ENCODE data around the gene PDZRN3. TPM values are rescaled to one million over a fixed set of nuclear protein-coding genes. Genes with fewer than 3 reads are reported as not detected.

Gene PDZRN3
- total RNA-seq, 1 experiment from 2014 or later = 1.4 TPM

DNA sequence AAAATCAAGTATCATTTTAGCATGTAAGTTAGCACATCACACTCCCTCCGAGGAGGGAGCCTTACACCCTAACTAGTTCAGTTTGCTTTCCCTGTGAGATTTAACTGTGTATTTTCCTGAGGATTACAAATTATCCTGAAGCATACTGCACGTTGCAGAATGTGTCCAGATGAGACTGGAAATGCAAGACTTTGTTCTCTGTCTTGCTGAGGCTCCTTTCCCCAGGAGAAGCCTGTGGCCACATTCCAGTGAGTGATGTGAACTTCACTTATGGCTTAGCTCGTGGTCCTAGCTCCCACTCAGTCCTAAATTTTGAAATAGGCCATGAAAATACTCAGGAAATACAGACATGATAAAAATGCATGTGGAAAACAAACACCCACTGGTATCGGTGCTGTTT lies 23.7 kb downstream of the PDZRN3 start:
- DNase-seq (ENCODE audit: low read depth) = no peak
- in situ Hi-C loops (cut with HindIII; ENCODE audit: low pct_unique_long_range_greater_than_20kb, low sequenced_read_pairs) = no loop called here

DNA sequence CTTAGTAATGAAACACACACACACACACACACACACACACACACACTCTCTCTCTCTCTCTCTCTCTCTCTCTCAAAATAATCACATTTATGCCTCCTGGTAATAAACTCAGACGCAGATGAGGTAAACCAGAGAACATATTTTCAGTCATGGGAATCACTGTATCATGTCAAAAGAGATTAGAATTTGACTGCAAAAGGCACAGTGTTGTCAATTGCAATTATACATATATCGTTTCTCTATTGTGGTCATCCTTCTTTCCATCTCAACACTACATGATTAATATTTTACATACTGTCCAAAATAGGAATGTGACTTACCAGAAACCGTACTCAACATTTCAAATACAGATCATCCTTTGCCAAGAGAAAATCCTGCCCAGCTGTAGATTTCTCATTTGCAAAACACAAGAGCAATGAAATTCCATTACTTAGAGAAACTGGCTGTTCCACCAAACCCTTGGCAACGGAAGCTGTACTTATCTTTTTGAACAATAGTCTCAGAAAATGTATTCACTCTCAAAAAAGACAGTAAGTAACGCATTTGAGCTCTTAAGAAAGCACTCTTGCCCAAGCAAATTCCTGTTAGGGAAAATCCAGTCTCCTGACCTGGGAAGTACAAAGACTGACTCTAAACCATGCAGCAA lies 24.3 kb downstream of the PDZRN3 start:
- DNase-seq (ENCODE audit: low read depth) = no peak
- in situ Hi-C loops (cut with HindIII; ENCODE audit: low pct_unique_long_range_greater_than_20kb, low sequenced_read_pairs) = no loop called here

DNA sequence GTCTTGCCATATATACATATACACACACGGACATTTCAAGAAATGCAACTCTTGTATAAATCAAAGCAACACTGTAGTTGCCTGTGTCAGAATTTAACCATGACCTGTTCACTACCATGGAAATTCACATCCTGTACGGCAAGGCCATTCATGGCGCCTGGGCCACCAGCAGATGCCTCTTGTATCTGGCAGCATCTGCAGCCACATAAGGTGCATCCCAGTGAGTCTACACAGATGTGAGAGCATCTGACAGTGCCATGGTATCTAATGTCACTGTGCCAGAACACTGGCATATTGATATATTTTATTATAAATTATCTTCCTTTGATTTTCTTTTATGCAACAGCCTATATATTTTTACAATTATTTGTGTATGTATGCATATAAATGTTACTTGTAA lies 25.1 kb downstream of the PDZRN3 start:
- DNase-seq (ENCODE audit: low read depth) = no peak
- in situ Hi-C loops (cut with HindIII; ENCODE audit: low pct_unique_long_range_greater_than_20kb, low sequenced_read_pairs) = no loop called here

DNA sequence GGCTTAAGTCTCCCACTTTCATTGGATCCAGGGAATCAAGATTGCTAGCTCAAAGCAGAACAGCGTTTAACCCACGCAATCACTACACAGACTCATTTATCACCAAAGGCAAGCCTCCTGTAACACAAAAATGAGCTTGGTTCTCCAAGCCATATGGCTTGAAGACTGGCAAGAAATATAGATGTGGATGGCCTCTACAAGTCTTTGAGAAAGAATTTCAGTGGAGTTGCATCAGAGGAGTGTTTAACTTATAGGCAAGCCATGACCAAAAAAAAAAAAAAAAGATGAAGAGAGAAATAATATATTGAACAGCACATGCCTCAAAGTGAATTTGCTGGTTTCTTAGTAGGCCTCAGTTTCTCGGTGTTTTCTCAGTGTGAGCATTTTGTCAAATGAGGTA lies 27.3 kb downstream of the PDZRN3 start:
- in situ Hi-C loops (cut with HindIII; ENCODE audit: low pct_unique_long_range_greater_than_20kb, low sequenced_read_pairs) = no loop called here

DNA sequence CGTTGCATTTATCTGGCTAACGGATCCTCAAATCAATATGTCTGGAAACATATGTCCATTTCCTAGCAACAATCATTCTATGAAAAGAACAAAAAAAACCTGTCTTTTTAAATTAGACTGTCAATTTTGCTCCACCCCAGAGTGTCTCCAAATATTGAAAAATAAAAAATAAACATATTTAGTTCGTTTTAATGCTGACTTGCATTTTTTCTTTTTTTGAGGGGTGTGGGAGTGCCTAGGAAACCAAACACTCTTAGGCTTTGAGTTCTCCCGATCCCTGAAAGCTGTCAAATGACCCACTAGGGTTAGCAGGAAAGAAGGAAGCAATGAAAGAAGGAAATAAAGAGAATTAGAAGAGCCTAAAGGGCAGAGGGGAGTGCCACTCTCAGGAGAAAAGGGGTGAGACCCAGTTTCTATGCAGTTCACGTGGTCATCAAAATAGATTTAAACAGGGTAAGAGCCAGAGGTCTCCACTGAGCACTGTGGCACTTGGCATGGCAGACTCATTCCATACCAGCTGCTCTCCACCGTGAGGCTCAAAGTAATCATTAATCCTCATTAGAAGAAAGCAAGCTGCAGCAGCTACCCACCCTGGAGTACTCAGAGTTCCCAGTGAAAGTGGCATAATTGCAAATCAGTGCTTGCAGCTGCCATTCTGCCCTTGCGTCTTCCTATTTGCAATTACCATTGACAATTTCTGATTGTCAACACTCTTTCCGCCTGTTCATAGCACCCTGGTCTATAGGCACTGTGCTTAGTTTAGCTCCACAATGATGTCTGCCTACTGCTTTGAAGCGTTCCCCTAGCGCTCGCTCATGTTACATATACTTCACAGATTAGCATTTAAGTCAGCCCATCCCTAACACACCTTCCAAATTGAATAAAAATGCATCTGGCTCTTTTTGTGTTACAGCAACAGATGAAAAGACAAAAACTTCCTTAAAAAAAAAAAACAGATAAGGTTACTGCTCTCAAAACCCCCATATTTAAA lies 32.3 kb downstream of the PDZRN3 start:
- DNase-seq (ENCODE audit: low read depth) = peak; percentile 16
- in situ Hi-C loops (cut with HindIII; ENCODE audit: low pct_unique_long_range_greater_than_20kb, low sequenced_read_pairs) = no loop called here

More for the DNA sequence above, 27.3 kb downstream of the PDZRN3 start:
- no peak for DNase-seq (ENCODE audit: low read depth)

DNA sequence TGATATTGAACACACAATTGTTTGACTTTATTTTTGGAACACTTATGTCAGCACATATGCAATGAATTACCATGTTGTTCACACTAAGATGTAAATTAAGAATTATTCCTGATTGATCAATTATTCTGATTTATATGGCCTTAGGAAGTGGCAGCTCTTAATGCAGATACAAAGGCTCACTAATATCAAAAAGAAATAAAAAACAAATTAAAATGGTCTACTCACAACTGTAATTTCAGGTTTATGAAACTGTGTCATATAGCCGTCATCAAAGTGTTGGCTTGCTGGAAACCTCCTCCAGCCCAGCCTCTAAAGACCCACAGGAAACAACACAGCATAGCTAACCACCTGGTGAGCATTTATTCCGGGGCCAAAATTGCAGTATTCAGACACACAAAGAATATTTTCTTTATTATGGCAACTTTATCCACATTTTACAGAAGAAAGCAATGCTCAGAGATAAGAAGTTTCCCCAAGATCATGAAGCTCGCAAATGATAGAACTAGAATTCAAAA lies 33.4 kb downstream of the PDZRN3 start:
- no peak for DNase-seq (ENCODE audit: low read depth)
- in situ Hi-C loops (cut with HindIII; ENCODE audit: low pct_unique_long_range_greater_than_20kb, low sequenced_read_pairs) = no loop called here

DNA sequence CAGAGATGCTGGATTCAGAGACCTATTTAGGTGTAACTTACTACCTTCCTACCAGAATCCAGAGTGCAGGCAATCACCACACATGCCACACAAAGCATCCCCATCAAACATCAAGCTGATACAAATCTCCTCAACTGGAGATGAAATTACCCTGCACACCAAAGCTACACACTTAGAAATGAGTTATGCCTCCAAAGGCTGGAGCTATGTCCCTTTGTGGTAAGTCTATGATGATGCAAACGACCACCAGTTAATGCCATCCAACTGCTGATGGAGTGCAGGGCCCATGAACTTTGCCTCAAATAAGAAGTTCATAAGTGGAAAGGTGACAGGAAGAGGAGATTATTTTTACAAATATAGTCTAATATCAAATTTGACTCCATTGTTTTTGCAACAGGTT lies 38.1 kb downstream of the PDZRN3 start:
- no peak for DNase-seq (ENCODE audit: low read depth)
- in situ Hi-C loops (cut with HindIII; ENCODE audit: low pct_unique_long_range_greater_than_20kb, low sequenced_read_pairs) = no loop called here

DNA sequence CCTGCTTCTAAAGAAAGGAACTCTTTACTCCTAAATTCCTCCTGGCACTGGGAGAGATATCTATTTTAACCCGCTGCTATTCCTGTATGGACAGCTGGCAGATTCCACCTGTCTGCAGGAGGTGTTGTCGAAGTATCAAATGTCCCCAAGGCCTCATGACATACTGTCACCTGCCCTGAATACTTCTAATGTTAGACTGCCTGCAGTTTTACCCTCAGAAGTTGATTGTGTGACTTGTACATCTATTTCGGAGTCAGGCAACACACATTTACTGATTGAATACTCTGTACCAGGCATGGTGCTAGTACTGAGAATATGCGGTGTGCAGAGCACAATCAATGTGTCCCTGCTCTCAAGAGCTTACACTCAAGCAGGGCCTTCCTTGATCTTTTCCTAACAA lies 38.6 kb downstream of the PDZRN3 start:
- in situ Hi-C loops (cut with HindIII; ENCODE audit: low pct_unique_long_range_greater_than_20kb, low sequenced_read_pairs) = no loop called here
- no peak for DNase-seq (ENCODE audit: low read depth)

DNA sequence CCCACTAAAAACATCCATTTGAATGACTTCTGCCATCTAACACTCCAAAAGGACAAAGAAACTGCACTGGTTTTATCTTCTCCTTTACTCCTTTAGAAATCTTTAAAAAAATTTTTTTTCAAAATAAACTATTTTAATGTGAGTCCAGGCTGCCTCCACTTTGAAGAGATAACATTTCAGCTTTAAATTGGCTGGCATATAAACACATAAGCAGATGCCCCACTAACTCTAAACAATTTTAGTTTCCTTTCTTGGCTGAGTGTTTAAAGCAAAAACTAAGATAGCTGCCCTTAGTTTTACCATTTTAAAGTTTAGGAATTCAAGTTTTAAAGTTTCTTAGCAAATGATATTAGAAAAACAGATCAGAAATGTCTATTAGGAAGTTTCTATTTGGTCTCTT lies 39.9 kb downstream of the PDZRN3 start:
- DNase-seq (ENCODE audit: low read depth) = no peak
- in situ Hi-C loops (cut with HindIII; ENCODE audit: low pct_unique_long_range_greater_than_20kb, low sequenced_read_pairs) = no loop called here

DNA sequence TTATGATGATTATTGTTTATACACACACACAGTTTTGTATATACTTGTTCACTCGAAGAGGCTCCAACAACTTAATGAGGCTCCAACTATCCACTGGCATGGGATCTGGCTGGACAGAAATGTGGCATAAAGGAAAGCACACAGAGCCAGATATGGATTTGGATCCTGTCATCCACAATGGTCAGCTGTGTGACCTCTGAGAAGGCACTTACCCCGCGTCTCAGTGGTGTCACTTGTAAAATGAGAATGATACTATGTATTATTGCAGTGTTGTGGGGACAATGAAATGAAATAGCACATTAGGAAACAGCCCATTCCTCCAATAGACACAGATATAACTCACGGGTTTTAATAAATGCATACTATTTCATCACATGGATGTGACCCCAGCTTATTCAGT lies 42.2 kb downstream of the PDZRN3 start:
- in situ Hi-C loops (cut with HindIII; ENCODE audit: low pct_unique_long_range_greater_than_20kb, low sequenced_read_pairs) = no loop called here
- no peak for DNase-seq (ENCODE audit: low read depth)

DNA sequence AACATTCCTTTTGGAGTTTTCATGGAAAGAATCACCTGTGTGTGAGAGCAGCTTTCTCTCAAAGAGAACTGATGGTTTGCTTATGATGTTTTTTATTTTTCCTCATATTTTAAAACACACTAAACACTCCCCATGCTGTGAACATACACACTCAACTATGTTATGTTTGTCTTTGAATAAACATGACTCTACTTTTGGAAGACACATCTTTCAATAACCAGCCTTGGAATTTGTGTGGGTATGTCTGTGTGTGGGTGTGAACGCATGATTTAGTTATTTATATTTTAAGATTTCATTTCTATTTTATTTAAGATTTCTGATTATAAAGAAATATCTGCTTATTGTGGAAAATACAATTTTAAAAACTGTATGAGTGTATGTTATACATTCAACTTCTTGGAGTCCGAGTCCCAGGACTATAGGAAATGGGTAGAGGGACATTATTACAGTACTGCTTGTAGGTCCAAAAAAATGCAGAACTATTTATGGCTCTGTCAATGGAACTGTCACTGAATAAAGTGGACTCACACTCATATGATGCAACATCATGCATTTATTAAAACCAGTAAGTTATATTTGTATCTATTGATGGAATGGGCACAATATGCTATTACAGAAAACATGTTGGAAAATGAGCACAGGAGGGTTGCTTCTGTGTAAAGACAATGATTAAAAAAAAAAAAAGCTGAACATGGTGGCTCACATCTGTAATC lies 43.5 kb downstream of the PDZRN3 start:
- no peak for DNase-seq (ENCODE audit: low read depth)
- in situ Hi-C loops (cut with HindIII; ENCODE audit: low pct_unique_long_range_greater_than_20kb, low sequenced_read_pairs) = no loop called here

DNA sequence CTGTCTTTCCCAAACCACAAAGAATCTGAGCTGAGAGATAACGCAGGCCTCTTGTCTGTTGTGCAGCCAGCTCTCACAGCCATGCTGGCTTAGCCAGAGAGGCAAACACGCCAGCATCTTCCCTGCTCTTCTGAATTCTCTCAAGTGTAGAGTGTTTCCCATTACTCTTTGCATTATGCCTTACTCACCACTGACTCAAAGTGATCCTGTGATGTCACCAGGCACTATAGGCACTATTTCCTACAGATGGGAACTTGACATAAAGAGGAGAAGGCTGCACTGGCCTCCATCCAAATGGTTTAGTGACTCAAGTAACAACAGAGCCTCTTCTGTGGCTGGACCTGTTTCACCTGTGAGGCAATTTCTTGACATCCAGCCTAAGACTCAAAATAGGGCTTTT lies 44.4 kb downstream of the PDZRN3 start:
- in situ Hi-C loops (cut with HindIII; ENCODE audit: low pct_unique_long_range_greater_than_20kb, low sequenced_read_pairs) = no loop called here
- peak; percentile 8 for DNase-seq (ENCODE audit: low read depth)

DNA sequence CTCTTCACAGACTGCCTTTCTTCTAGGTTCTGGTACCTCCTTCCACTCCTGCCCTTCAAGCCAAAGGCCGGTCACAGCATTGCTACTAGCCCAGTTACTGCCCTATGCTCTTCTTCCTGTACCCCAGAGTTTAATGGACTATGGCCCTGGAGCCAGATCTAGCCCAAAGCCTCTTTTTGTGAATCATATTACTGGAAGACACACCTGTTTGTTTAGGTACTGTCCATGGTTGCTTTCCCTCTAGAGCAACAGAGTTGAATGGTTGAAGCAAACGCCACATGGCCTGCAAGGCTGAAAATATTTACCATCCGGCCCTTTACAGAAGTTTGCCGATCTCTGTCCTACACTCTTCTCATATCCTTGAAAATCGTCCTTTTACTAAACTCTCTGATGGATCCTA lies 47.0 kb downstream of the PDZRN3 start:
- DNase-seq (ENCODE audit: low read depth) = no peak
- in situ Hi-C loops (cut with HindIII; ENCODE audit: low pct_unique_long_range_greater_than_20kb, low sequenced_read_pairs) = no loop called here

DNA sequence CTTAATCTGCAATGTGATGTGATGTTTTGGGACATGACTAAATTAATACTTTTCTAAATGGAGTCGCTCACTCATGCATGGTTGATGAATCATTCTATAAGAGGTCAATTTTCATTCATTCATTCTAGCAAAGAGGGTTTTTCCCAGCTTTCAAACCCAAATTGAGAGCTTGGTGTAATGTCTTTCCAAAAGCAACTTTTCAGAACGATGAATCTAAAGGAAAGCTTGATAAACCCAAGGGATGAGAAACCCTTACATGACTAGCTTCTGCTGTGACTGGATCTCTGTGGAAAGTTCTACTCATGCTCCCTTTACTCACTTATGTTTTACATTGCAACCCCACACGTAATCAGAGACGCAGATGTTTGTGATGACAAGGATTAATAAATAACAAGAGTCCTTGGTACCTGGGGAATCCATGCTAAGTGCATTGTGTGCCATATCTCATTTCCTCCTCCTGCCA lies 47.7 kb downstream of the PDZRN3 start:
- in situ Hi-C loops (cut with HindIII; ENCODE audit: low pct_unique_long_range_greater_than_20kb, low sequenced_read_pairs) = no loop called here
- peak; percentile 57 for DNase-seq (ENCODE audit: low read depth)

DNA sequence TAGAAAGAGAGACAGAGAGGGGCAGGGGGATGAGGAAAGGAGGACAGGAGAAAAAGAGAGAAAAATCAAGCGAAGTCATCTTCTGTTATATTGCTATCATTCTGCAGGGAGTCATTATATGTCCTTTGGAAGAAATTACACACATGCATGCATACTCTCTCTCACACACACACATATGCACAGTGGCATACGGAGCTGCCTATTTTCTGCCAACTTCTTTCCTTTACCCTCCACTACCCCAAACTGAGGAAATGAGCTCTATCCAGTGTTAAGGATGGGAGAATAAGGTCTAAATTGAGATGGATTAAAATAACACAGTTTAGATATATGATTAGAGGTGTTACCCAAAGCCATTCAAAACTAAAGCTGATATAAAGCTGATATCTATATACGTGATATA lies 48.8 kb downstream of the PDZRN3 start:
- DNase-seq (ENCODE audit: low read depth) = no peak
- in situ Hi-C loops (cut with HindIII; ENCODE audit: low pct_unique_long_range_greater_than_20kb, low sequenced_read_pairs) = no loop called here

DNA sequence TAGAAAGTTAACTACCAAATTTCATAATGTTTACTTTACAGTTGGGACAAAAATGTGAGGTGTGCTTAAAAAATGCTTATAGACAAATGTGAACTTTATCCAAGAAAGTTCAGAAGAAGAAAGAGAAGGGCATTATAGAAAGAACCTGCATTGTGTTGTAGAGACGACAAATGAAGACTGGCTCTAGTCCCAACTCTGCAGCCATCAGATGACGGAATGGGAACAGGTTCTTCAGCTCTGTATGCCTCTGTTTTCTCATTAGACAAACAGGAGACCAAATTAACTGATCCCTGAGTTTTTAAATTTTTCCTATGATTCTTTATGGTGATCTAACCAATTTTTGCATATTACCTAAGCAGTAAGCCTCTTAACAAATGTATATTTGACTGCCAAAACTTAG lies 49.2 kb downstream of the PDZRN3 start:
- DNase-seq (ENCODE audit: low read depth) = no peak
- in situ Hi-C loops (cut with HindIII; ENCODE audit: low pct_unique_long_range_greater_than_20kb, low sequenced_read_pairs) = no loop called here

DNA sequence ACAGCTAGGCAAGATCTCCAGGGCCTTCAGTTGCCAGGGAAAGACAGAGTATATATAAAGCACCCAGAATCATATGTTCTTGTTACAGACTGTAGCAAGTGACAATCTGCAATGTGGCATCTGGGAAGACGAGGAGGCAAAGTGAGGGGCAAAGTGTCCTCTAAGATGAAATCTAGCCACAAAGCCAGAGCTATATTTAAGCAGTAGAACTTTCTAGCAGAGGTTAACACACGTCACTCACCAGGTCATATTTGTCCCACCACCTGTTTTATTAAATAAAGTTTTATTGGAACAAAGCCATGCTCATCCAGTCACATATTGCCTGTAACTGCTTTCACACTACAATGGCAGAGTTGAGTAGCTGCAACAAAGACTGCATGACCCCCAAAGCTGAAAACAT lies 51.5 kb downstream of the PDZRN3 start:
- in situ Hi-C loops (cut with HindIII; ENCODE audit: low pct_unique_long_range_greater_than_20kb, low sequenced_read_pairs) = no loop called here
- DNase-seq (ENCODE audit: low read depth) = no peak

DNA sequence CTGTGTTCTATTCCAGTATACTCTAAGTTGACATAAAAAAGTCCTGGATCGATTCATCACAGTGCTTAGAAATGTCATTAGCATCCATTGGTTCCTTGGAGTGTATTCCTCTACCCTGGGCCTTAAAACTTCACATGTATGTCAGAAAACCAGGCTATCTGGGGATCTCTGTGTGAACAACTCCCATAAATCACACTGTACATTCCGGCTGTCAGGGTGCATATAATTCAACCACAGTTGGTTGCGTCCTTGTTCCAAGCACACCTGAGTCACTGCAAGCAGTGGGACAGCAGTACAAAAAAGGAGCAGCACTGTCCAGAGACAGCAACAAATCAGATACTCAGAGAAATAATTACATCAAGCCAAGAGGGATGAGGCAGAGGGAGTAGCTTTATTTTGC lies 52.4 kb downstream of the PDZRN3 start:
- in situ Hi-C loops (cut with HindIII; ENCODE audit: low pct_unique_long_range_greater_than_20kb, low sequenced_read_pairs) = no loop called here
- no peak for DNase-seq (ENCODE audit: low read depth)

Measured in Caki2 (cell line).